Activated naive CD8-positive, alpha-beta T cell treated with anti-CD3 and anti-CD28 coated beads, Interleukin-2, amount 50 U/mL, for 24 hours (primary cell): ENCODE measurements around the gene IL10RA.
A peak's percentile ranks its signal among the peaks of the same experiment; 100 is the strongest.

Experiments
- ATAC-seq: fragments of 150-1000 bp; cut with Tn5 transposase; one replicate; pipeline ENCODE4 v1.10.0; 2021
- DNase-seq: peaks from one replicate; pipeline ENCODE4 v3.0.0; 2021
- H3K27ac Mint-ChIP-seq: one replicate; pipeline ENCODE4 v1.8.0; 2021; ENCODE audit warnings: mild to moderate bottlenecking, mixed read lengths
- H3K27me3 Mint-ChIP-seq: one replicate; pipeline ENCODE4 v1.8.0; 2021; ENCODE audit warnings: mixed read lengths
- H3K36me3 Mint-ChIP-seq: one replicate; pipeline ENCODE4 v1.8.0; 2021; ENCODE audit warnings: low read depth, mixed read lengths
- H3K4me1 Mint-ChIP-seq: one replicate; pipeline ENCODE4 v1.8.0; 2021; ENCODE audit warnings: mixed read lengths
- H3K4me3 Mint-ChIP-seq: one replicate; pipeline ENCODE4 v1.8.0; 2021; ENCODE audit warnings: mild to moderate bottlenecking, moderate library complexity, mixed read lengths
- H3K9me3 Mint-ChIP-seq: one replicate; pipeline ENCODE4 v1.8.0; 2021; ENCODE audit warnings: mixed read lengths

IL10RA gene

DNA sequence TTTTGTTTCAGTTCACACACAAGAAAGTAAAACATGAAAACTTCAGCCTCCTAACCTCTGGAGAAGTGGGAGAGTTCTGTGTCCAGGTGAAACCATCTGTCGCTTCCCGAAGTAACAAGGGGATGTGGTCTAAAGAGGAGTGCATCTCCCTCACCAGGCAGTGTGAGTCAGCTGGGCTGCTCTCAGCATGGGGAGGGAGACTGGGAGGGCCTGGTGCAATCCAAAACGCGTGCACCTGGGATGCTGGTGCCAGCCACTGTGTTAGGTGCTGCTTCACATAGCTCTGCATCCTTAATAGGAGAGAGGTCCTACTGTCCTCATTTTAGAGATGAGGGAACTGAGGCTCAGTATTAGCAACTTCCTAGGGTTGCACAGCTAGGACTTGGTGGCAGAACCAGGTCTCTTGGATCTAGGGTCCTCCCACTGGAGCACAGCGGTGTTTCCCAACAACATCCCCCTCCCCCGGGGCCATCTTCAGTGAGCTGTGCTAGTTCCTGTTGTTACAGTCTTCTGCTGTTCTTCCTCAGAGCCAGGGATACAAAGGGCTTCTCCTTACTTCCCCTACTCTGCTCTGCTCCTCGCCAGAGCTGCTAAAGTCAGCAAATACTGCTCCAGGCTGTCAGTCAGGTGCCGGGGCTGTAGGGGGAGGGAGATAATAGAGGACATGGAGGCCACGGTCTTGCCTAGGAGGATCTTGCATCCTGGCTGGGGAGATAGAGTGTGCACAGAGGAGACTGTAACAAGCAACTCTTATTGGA is 8.0 kb downstream of the IL10RA start:
- Mint-ChIP-seq H3K9me3 (peaks cover 3% of the 10 kb centered on the region), H3K27ac (peak overlapping the region; percentile 16), H3K4me1 (peaks cover 84% of the 10 kb centered on the region), H3K4me3 (no peak overlapping the region), H3K27me3 (no peaks in the 10 kb centered on the region), H3K36me3 (peaks cover 86% of the 10 kb centered on the region)
- ATAC-seq (no peak), DNase-seq (no peak)

DNA sequence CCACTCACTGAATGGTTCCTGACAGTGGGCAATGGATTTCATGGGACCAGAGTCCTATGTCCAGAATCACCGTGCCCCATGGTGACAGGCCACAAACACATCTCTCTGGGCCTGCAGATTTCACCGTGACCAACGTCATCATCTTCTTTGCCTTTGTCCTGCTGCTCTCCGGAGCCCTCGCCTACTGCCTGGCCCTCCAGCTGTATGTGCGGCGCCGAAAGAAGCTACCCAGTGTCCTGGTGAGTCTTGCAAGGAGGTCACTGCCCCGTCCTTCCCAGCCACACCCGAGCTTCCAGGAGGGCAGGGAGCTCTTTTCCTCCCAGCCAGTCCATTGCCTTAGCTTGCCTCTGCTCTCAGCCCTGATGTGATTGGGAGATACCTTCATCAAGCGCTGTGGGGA is 9.3 kb downstream of the IL10RA start:
- peaks cover 3% of the 10 kb centered on the region for H3K9me3 Mint-ChIP-seq
- peaks cover 82% of the 10 kb centered on the region for H3K36me3 Mint-ChIP-seq
- no peak for ATAC-seq
- no peak overlapping the region for H3K4me3 Mint-ChIP-seq
- peaks cover 84% of the 10 kb centered on the region for H3K4me1 Mint-ChIP-seq
- H3K27ac Mint-ChIP-seq = no peak overlapping the region
- no peaks in the 10 kb centered on the region for H3K27me3 Mint-ChIP-seq
- no peak for DNase-seq

GRCh38 chr11:117996058-117996457 is 9.9 kb downstream of the IL10RA start:
- Mint-ChIP-seq H3K27me3 (no peaks in the 10 kb centered on the region), H3K4me1 (peaks cover 84% of the 10 kb centered on the region), H3K36me3 (peaks cover 79% of the 10 kb centered on the region), H3K9me3 (peaks cover 3% of the 10 kb centered on the region), H3K4me3 (no peak overlapping the region), H3K27ac (no peak overlapping the region)
- DNase-seq (no peak), ATAC-seq (no peak)

DNA sequence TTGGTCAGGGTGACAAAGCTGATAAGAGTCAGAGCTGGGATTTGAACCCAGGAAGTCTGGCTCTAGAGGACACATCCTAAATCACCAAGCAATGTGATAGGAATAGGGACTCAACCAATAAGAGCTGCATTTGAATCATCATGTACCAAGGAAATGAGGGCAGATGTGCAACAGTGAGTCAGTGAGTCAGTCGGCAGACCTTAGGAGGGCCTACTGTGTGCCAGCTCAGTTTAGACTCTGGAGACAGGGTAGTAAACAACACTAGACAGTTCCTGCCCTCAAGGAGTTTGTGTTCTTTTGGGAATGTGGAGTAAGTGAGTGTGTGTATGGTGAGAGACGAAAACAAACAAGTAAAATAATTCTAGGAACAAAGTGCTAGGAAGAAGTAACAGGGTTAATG is 11.2 kb downstream of the IL10RA start:
- ATAC-seq (no peak), DNase-seq (no peak)
- Mint-ChIP-seq H3K27ac (peak overlapping the region; percentile 80), H3K9me3 (peaks cover 3% of the 10 kb centered on the region), H3K4me1 (peaks cover 85% of the 10 kb centered on the region), H3K27me3 (no peaks in the 10 kb centered on the region), H3K4me3 (no peak overlapping the region), H3K36me3 (peaks cover 73% of the 10 kb centered on the region)

DNA sequence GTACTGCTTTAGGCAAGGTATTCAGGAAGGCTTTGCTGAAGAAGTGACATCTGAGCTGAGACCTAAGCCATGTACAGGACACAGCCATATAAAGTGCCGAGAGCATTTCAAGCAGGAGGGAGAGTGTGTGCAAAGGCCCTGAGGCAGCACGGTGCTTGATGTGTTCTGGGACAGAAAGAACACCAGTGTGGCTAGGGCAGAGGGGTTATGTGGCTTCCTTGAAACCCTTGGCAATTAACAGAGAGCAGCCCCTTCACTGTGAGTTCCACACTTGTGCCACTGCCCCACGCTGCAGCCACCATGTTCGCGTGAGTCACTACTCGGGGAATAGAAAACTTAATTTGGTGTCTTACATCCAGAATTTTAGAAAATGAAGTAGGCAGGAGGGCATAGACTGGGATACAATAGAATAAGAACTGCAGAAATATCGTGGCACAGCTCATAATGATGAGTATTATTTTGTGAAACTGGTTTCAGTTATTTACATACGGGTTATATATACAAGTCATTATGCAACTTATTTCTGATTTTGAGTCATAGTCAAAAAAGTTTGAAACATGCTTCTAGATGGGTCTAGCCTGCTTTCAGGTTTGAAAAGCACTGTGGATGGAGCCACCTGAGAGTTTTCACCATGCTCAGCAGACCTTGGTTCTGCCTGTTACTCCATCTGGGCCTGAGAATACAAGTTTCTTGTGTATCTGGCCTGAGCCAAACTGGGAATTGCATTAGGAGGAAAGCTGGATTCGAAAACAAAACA is 11.8 kb downstream of the IL10RA start:
- no peak for ATAC-seq
- DNase-seq = peak; percentile 32

GRCh38 chr11:117998664-117999353 is 12.6 kb downstream of the IL10RA start:
- ATAC-seq = no peak
- no peak overlapping the region for H3K4me3 Mint-ChIP-seq
- peaks cover 62% of the 10 kb centered on the region for H3K36me3 Mint-ChIP-seq
- no peaks in the 10 kb centered on the region for H3K27me3 Mint-ChIP-seq
- peaks cover 7% of the 10 kb centered on the region for H3K9me3 Mint-ChIP-seq
- H3K4me1 Mint-ChIP-seq = peaks cover 87% of the 10 kb centered on the region
- peak overlapping the region; percentile 80 for H3K27ac Mint-ChIP-seq
- peak; percentile 2 for DNase-seq

More for the DNA sequence above, 11.8 kb downstream of the IL10RA start:
- Mint-ChIP-seq H3K4me3 (no peak overlapping the region), H3K27me3 (no peaks in the 10 kb centered on the region), H3K4me1 (peaks cover 85% of the 10 kb centered on the region), H3K9me3 (peaks cover 3% of the 10 kb centered on the region), H3K36me3 (peaks cover 67% of the 10 kb centered on the region), H3K27ac (peak overlapping the region; percentile 80)

DNA sequence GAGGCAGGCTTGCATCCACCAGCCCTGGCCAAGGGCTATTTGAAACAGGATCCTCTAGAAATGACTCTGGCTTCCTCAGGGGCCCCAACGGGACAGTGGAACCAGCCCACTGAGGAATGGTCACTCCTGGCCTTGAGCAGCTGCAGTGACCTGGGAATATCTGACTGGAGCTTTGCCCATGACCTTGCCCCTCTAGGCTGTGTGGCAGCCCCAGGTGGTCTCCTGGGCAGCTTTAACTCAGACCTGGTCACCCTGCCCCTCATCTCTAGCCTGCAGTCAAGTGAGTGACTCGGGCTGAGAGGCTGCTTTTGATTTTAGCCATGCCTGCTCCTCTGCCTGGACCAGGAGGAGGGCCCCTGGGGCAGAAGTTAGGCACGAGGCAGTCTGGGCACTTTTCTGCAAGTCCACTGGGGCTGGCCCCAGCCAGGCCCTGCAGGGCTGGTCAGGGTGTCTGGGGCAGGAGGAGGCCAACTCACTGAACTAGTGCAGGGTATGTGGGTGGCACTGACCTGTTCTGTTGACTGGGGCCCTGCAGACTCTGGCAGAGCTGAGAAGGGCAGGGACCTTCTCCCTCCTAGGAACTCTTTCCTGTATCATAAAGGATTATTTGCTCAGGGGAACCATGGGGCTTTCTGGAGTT is 13.3 kb downstream of the IL10RA start:
- no peak overlapping the region for H3K4me3 Mint-ChIP-seq

DNA sequence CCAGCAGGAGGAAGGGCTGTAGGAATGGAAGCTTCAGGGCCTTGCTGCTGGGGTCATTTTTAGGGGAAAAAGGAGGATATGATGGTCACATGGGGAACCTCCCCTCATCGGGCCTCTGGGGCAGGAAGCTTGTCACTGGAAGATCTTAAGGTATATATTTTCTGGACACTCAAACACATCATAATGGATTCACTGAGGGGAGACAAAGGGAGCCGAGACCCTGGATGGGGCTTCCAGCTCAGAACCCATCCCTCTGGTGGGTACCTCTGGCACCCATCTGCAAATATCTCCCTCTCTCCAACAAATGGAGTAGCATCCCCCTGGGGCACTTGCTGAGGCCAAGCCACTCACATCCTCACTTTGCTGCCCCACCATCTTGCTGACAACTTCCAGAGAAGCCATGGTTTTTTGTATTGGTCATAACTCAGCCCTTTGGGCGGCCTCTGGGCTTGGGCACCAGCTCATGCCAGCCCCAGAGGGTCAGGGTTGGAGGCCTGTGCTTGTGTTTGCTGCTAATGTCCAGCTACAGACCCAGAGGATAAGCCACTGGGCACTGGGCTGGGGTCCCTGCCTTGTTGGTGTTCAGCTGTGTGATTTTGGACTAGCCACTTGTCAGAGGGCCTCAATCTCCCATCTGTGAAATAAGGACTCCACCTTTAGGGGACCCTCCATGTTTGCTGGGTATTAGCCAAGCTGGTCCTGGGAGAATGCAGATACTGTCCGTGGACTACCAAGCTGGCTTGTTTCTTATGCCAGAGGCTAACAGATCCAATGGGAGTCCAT is 14.1 kb downstream of the IL10RA start:
- DNase-seq = no peak

More for the DNA sequence above, 13.3 kb downstream of the IL10RA start:
- Mint-ChIP-seq H3K36me3 (peaks cover 60% of the 10 kb centered on the region), H3K9me3 (peaks cover 13% of the 10 kb centered on the region), H3K4me1 (peaks cover 90% of the 10 kb centered on the region), H3K27me3 (no peaks in the 10 kb centered on the region), H3K27ac (peak overlapping the region; percentile 97)
- DNase-seq (no peak), ATAC-seq (no peak)

GRCh38 chr11:118000850-118001228 is 14.6 kb downstream of the IL10RA start:
- ATAC-seq = no peak
- H3K9me3 Mint-ChIP-seq = peaks cover 13% of the 10 kb centered on the region
- H3K27ac Mint-ChIP-seq = peak overlapping the region; percentile 97
- H3K27me3 Mint-ChIP-seq = no peaks in the 10 kb centered on the region
- H3K4me1 Mint-ChIP-seq = peaks cover 97% of the 10 kb centered on the region
- no peak for DNase-seq
- peak overlapping the region; percentile 61 for H3K4me3 Mint-ChIP-seq
- peaks cover 46% of the 10 kb centered on the region for H3K36me3 Mint-ChIP-seq

More for the DNA sequence above, 14.1 kb downstream of the IL10RA start:
- Mint-ChIP-seq H3K27me3 (no peaks in the 10 kb centered on the region), H3K4me3 (no peak overlapping the region), H3K4me1 (peaks cover 95% of the 10 kb centered on the region), H3K9me3 (peaks cover 13% of the 10 kb centered on the region), H3K36me3 (peaks cover 52% of the 10 kb centered on the region), H3K27ac (peak overlapping the region; percentile 97)
- no peak for ATAC-seq

DNA sequence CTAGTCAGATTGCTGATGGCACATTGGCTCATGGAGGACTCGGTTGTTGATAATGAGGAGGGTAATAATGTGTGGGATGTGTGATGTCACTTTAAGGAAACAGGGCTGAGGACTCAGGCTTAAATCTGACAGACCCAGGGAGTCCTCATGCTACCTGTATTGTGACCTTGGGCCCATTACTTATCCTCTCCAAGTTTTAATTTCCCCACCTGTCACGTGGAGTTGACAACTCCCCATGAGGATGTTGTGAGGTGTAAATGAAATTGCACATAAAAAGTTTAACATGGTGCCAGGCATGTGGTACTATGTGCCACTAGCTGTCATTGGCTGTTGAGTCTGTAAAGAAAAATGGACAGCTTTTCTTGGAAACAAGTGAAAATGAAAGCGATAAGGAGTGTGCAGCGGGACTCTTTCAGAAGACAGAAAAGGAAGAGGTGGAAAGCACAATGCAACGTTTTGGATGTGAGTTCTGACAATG is 15.3 kb downstream of the IL10RA start:
- H3K4me1 Mint-ChIP-seq = peaks cover 98% of the 10 kb centered on the region
- H3K36me3 Mint-ChIP-seq = peaks cover 42% of the 10 kb centered on the region
- H3K9me3 Mint-ChIP-seq = peaks cover 13% of the 10 kb centered on the region
- DNase-seq (no peak), ATAC-seq (peak; percentile 5)
- peak overlapping the region; percentile 97 for H3K27ac Mint-ChIP-seq
- H3K27me3 Mint-ChIP-seq = no peaks in the 10 kb centered on the region
- peak overlapping the region; percentile 61 for H3K4me3 Mint-ChIP-seq

DNA sequence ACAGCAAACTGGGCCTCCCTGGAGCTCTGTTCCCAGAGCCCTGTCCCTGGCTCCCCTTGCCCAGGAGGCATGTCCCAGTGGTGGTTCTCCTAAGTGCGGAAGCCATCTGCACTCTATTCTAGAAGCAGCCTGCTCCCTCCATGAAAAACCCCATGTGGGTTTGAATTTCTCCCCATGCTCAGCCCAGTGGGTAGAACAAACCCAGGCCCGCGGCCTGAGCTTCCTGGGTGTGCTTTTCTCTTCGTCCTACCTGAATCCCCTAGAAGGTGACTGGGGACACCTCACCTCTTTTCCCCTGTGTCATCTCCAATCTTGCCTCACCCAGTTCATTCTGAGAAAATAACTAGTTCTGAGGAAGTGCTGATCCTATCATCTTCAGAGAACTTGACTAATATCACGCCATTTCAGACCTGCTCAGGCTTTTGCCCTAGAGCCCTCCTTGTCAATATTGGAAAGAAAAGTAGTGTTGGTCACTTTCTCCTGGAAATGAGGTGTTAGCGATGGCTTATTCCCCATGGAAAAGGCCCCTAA is 15.9 kb downstream of the IL10RA start:
- H3K4me3 Mint-ChIP-seq = peak overlapping the region; percentile 61
- no peaks in the 10 kb centered on the region for H3K27me3 Mint-ChIP-seq
- H3K36me3 Mint-ChIP-seq = peaks cover 38% of the 10 kb centered on the region
- H3K4me1 Mint-ChIP-seq = peaks cover 99% of the 10 kb centered on the region
- DNase-seq (peak; percentile 56), ATAC-seq (peak; percentile 60)
- H3K27ac Mint-ChIP-seq = peak overlapping the region; percentile 97
- peaks cover 13% of the 10 kb centered on the region for H3K9me3 Mint-ChIP-seq

DNA sequence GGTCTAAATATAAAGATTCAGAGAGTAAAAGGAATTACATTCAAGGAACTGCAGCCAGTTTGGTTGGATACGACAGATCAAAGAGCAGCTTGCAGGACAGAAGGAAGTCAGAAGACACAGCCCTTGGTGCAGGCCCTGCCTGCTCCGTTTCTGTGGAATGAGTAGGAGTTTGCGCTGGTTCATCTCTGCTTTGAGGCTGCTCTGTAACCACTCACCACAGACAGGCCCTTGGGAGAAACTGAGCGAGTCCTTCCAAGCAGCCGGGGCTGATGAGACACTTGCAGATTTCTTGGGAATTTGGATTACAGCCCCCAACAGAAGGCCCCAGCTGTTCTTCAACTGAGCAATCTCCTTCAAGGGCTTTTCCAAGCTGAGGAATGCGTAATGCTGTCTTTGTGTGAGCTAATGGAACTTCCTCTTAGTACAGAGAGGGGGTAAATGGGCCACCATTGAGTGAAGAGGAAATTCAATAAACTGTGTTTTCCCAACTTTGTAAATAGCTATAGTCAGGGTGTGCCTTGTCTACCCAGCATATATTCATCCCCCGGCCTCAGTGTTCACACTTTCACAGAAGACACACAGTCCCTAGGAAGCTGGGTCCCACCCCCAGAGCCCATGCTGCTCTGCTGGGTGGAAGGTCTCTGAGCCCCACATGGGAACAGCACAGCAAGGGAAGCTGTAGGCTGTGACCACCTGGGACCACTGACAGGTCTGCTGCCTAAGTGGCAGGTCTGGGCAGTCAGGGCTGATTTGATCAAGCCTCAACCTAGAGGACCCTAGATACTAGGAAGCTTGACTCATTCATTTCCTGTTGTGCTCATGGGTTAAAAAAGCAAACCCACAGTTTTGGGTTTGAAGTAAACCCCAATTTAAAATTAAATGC is 16.6 kb downstream of the IL10RA start:
- H3K27me3 Mint-ChIP-seq = no peaks in the 10 kb centered on the region
- H3K4me3 Mint-ChIP-seq = peak overlapping the region; percentile 61
- peaks cover 31% of the 10 kb centered on the region for H3K36me3 Mint-ChIP-seq
- peaks cover 99% of the 10 kb centered on the region for H3K4me1 Mint-ChIP-seq
- H3K9me3 Mint-ChIP-seq = peaks cover 9% of the 10 kb centered on the region
- H3K27ac Mint-ChIP-seq = peak overlapping the region; percentile 97
- ATAC-seq (peak; percentile 77), DNase-seq (peak; percentile 70)

- Mint-ChIP-seq H3K27ac (peak overlapping the region; percentile 97), H3K9me3 (peaks cover 9% of the 10 kb centered on the region), H3K4me3 (peak overlapping the region; percentile 48), H3K36me3 (peaks cover 25% of the 10 kb centered on the region), H3K4me1 (peaks cover 99% of the 10 kb centered on the region), H3K27me3 (no peaks in the 10 kb centered on the region)
- ATAC-seq (no peak), DNase-seq (no peak)
Observed at GRCh38 chr11:118003456-118003855, 17.3 kb downstream of the IL10RA start.
